ENCODE data around the gene GINS2.

GINS2 gene

DNA sequence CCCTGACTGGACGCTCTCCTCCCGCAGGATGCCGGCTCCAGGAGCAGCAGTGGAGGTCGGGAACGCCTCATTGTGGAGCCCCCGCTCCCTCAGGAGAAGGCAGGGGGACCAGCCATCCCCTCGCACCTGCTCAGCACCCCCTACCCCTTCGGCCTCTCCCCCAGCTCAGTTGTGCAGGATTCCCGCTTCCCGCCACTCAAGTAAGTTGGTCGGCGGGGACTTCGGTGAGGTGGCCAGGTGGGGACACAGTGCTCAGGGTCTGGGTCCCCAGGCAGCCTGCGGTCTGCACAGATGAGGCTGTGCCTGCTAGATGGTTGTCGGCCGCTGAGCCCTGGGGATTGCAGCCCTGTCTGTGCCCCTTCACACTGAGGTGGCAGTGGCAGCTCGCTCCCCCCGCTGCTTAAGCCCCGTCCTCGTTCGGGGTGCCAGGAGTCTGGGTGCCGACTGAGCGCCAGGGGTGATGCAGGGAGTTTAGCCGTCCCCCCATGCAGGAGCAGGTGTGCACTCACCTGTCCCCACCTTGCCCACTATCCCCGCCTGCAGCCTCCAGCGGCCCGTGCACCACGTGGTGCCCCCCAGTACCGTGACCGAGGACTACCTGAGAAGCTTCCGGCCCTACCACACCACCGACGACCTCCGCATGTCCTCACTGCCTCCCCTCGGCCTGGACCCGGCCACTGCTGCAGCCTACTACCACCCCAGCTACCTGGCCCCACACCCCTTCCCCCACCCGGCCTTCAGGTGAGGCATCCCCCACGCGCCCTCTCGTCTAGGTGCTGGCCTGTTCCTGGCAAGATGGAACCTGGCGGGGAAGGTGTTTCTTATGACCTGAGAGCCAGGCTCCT, 34.3 kb downstream of the GINS2 start:
- CTCF ChIA-PET: interaction anchor here (1.0 kb wide), 1 partner anchor 38 kb away, joined by 4 read pairs; no protein-coding TSS in a partner anchor
- DNase-seq (ENCODE audit: low spot score): no peak
- TF ChIP-seq CTCF (conservative IDR thresholded peaks at IDR 0.05; ENCODE audit: low read depth): no peak
- peak overlapping the region; percentile 72 for H3K27ac ChIP-seq
- POLR2A ChIA-PET (ENCODE audit: low non-redundant PET): no interaction called here

DNA sequence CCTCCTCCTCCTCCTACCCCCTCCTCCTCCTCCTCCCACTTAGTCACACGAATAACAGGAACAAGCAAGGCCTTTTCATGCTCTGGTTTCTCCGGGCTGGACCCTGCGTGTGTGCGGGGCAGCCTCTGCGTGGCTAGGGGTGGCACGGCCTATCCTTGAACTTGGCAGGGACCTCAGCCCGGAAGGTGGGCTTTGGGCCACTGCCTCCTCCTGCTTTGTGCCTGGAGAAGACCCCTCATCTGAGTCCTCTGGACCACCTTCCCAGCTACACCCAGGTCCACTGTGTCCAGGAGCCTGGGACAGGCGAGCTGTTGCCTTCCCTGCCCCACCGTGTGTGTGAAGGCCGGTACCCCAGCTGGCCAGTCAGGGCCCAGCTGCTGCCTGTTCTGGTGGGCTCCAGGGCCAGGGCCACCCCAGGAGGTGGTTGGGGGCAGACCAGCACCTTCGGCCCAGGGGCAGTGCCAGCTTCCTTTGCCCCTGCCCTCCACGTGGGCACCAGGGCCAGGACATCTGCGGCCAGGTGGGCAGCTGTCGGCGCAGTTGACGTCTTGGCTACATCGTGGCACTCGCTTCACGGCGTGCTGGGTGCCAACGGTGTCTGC, 35.4 kb downstream of the GINS2 start:
- POLR2A ChIA-PET (ENCODE audit: low non-redundant PET): no interaction called here
- H3K27ac ChIP-seq: peak overlapping the region; percentile 72

GRCh38 chr16:85652431-85653221, 36.1 kb downstream of the GINS2 start:
- no peak for TF ChIP-seq CTCF (conservative IDR thresholded peaks at IDR 0.05; ENCODE audit: low read depth)
- DNase-seq (ENCODE audit: low spot score): no peak
- CTCF ChIA-PET: interaction anchor here (0.6 to 1.0 kb wide), 2 partner anchors 17 to 28 kb away, joined by 3 to 4 read pairs; no protein-coding TSS in a partner anchor
- peak overlapping the region; percentile 73 for H3K27ac ChIP-seq
- POLR2A ChIA-PET (ENCODE audit: low non-redundant PET): no interaction called here

More for the DNA sequence above, 35.4 kb downstream of the GINS2 start:
- DNase-seq (ENCODE audit: low spot score): no peak
- no peak for TF ChIP-seq CTCF (conservative IDR thresholded peaks at IDR 0.05; ENCODE audit: low read depth)
- CTCF ChIA-PET: interaction anchor here (0.5 to 1.0 kb wide), 4 partner anchors 18 to 239 kb away, joined by 3 to 4 read pairs (median 4); no protein-coding TSS in a partner anchor

- no peak for DNase-seq (ENCODE audit: low spot score)
- CTCF ChIA-PET: no interaction called here
- no peak for TF ChIP-seq CTCF (conservative IDR thresholded peaks at IDR 0.05; ENCODE audit: low read depth)
- POLR2A ChIA-PET (ENCODE audit: low non-redundant PET): no interaction called here
- H3K27ac ChIP-seq: peak overlapping the region; percentile 73
Observed at GRCh38 chr16:85651629-85652430, 36.9 kb downstream of the GINS2 start.

DNA sequence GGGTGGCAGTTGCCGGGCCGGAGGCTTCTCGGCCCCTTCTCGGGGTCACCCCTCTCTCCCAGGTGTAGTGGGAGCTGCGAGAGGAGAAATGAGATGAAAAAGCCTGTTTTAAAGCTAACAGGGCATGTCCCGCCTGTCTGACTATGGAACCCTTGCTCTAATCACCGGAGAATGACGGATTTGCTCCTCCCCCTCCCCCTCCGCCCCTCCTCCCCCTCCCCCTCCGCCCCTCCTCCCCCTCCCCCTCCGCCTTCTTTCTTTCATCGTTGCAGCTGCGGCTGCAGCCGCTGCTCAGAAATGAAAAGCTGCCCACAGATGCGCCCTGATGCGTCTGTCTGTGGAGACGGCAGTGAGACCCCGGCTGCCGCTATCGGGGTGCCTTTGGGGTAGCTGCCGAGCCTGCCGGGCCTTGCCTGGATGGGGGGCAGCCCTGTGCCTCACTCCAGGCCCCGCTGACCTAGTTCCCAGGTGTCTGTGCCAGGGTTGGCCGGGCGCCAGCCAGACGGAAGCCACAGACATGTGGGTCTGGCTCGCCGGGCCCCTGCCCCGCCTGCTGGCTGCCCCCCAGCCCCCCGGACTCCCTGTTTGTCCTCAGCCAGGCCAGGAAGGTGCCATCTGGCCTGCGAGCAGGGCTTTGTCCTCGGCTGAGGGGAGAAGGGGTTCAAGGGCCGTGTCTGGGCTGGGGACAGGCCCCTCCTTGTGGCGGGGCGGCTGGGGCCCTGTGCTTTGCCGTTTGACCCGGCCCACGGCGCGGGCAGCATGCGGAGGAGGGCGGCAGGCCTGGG, 37.7 kb downstream of the GINS2 start:
- TF ChIP-seq CTCF (conservative IDR thresholded peaks at IDR 0.05; ENCODE audit: low read depth): no peak
- CTCF ChIA-PET: interaction anchor here (0.6 kb wide), 1 partner anchor 16 kb away, joined by 3 read pairs; no protein-coding TSS in a partner anchor
- H3K27ac ChIP-seq: peak overlapping the region; percentile 73
- POLR2A ChIA-PET (ENCODE audit: low non-redundant PET): no interaction called here
- DNase-seq (ENCODE audit: low spot score): no peak

All from RWPE1 (cell line).